HCT116 (cell line): ENCODE results near the gene TMEM126B. TPM values are rescaled to one million over a fixed set of nuclear protein-coding genes. Genes with fewer than 3 reads are reported as not detected.

Source experiments
- ATAC-seq: fragments of 200-7000 bp; cut with Tn5 transposase; 2 replicates; pipeline ENCODE4 v1.9.1; 2020; ENCODE audit warnings: mild to moderate bottlenecking, moderate library complexity
- BruUV-seq: library from RNA; stranded (reverse); fragments of 400-500 nt; replicated peaks from 2 replicates; lab custom pipeline; 2021; lab: Mats Ljungman, UMichigan
- CTCF ChIA-PET: fragments of 300-600 bp; sonication (Branson Sonifier 250); formaldehyde crosslinking; loops from one replicate; lab custom pipeline; 2021; ENCODE audit warnings: antibody characterized with exemption; lab: Charles Lee
- POLR2A ChIA-PET: fragments of 300-600, 350-600 bp; sonication (Branson Sonifier 250); formaldehyde crosslinking; loops from one replicate; lab custom pipeline; 2021; ENCODE audit warnings: antibody characterized with exemption; lab: Charles Lee
- RAD21 ChIA-PET, 2 experiments: fragments of 300-600 bp; sonication (Branson Sonifier 250); formaldehyde crosslinking; loops; one replicate each; lab custom pipeline; 2023; ENCODE audit warnings: low total read pairs in 2 of 2; ENCODE audit not compliant: uncharacterized antibody in 2 of 2, unreplicated experiment in 2 of 2, low non-redundant PET in 1 of 2; lab: Charles Lee
- DNase-seq: peaks from one replicate; pipeline ENCODE4 v3.0.0-alpha.2; 2010; ENCODE audit warnings: low read depth, low spot score
- H2AFZ ChIP-seq: fragments of 200-600 bp; shearing (Covaris generic), sonication (generic); 2 replicates; pipeline ENCODE4 v1.6.1; 2017; ENCODE audit warnings: low read depth, mixed run types, mixed read lengths, antibody characterized with exemption, low read length; ENCODE audit not compliant: poor library complexity, severe bottlenecking
- H3K27ac ChIP-seq: 2 replicates; pipeline ENCODE4 v1.5.1; 2012; ENCODE audit warnings: low read depth, low read length
- H3K27me3 ChIP-seq: fragments of 200-600 bp; sonication (generic); 2 replicates; pipeline ENCODE4 v1.6.1; 2016; ENCODE audit warnings: mixed run types, low read length, mixed read lengths; ENCODE audit not compliant: insufficient read depth
- H3K36me3 ChIP-seq, 2 experiments: fragments of 200-500 bp in 1 of 2; fragments of 200-600 bp in 1 of 2; sonication (Bioruptor generic) in 1 of 2; sonication (generic) in 1 of 2; 2 replicates each; pipeline versions ENCODE4 v1.5.1 to v1.6.1; 2014 to 2016; ENCODE audit warnings: low read length in 2 of 2, inconsistent platforms in 1 of 2, mixed read lengths in 1 of 2, mixed run types in 1 of 2; ENCODE audit not compliant: insufficient read depth in 2 of 2, control insufficient read depth in 1 of 2
- H3K4me1 ChIP-seq, 2 experiments: fragments of 200-600 bp in 1 of 2; sonication (generic) in 1 of 2; 2 replicates each; pipeline versions ENCODE4 v1.5.1 to v1.6.1; 2012 to 2017; ENCODE audit warnings: low read length in 2 of 2, inconsistent platforms in 1 of 2, mild to moderate bottlenecking in 1 of 2, mixed read lengths in 1 of 2, mixed run types in 1 of 2, moderate library complexity in 1 of 2; ENCODE audit not compliant: insufficient read depth in 2 of 2, control insufficient read depth in 1 of 2
- H3K4me2 ChIP-seq: fragments of 200-600 bp; sonication (generic); 2 replicates; pipeline ENCODE4 v1.6.1; 2017; ENCODE audit warnings: mixed run types, low read length, mixed read lengths
- H3K4me3 ChIP-seq, 2 experiments: fragments of 200-600 bp in 1 of 2; sonication (generic) in 1 of 2; replicated peaks in 1 of 2; 2 replicates each; pipeline ENCODE4 v1.5.1; 2011 to 2016; ENCODE audit warnings: low read length in 2 of 2, control low read depth in 1 of 2, low read depth in 1 of 2, mild to moderate bottlenecking in 1 of 2, mixed read lengths in 1 of 2, mixed run types in 1 of 2
- H3K79me2 ChIP-seq: fragments of 200-600 bp; sonication (generic); 2 replicates; pipeline ENCODE4 v1.6.1; 2017; ENCODE audit warnings: mild to moderate bottlenecking, mixed run types, low read length, moderate library complexity, mixed read lengths; ENCODE audit not compliant: insufficient read depth
- H3K9ac ChIP-seq: fragments of 200-600 bp; sonication (generic); 2 replicates; pipeline ENCODE4 v1.6.1; 2016; ENCODE audit warnings: low read length, mixed read lengths
- H3K9me2 ChIP-seq: fragments of 200-600 bp; sonication (generic), shearing (Covaris generic); 2 replicates; pipeline ENCODE4 v1.6.1; 2017; ENCODE audit warnings: mixed run types, mild to moderate bottlenecking, moderate library complexity; ENCODE audit not compliant: insufficient read depth
- H3K9me3 ChIP-seq, 2 experiments: fragments of 200-500 bp in 1 of 2; fragments of 200-600 bp in 1 of 2; sonication (Bioruptor generic) in 1 of 2; sonication (generic) in 1 of 2; 2 replicates each; pipeline ENCODE4 v1.6.1; 2014 to 2017; ENCODE audit warnings: low read length in 2 of 2, mixed read lengths in 2 of 2, inconsistent platforms in 1 of 2, low read depth in 1 of 2, mild to moderate bottlenecking in 1 of 2, mixed run types in 1 of 2, moderate library complexity in 1 of 2; ENCODE audit not compliant: control insufficient read depth in 1 of 2, insufficient read depth in 1 of 2
- H4K20me1 ChIP-seq: fragments of 200-600 bp; sonication (generic), shearing (Covaris generic); 2 replicates; pipeline ENCODE4 v1.6.1; 2017; ENCODE audit warnings: mixed run types, mild to moderate bottlenecking, moderate library complexity; ENCODE audit not compliant: insufficient read depth
- EGR1 ChIP-seq: IDR thresholded peaks from 2 replicates; pipeline ENCODE4 v1.6.1; 2012; ENCODE audit warnings: low read depth
- ELF1 ChIP-seq: IDR thresholded peaks from 2 replicates; pipeline ENCODE4 v1.6.1; 2012; ENCODE audit warnings: low read depth, borderline replicate concordance
- EZH2 ChIP-seq: fragments of 200-600 bp; sonication (generic); IDR thresholded peaks from 2 replicates; pipeline ENCODE4 v1.6.1; 2017; ENCODE audit warnings: antibody characterized with exemption, mixed run types
- FOSL1 ChIP-seq: IDR thresholded peaks from 2 replicates; pipeline ENCODE4 v1.6.1; 2012; ENCODE audit warnings: low read depth
- JUND ChIP-seq: IDR thresholded peaks from 2 replicates; pipeline ENCODE4 v1.6.1; 2012
- POLR2A ChIP-seq: IDR thresholded peaks from 2 replicates; pipeline ENCODE4 v1.7.0; 2011; ENCODE audit warnings: borderline replicate concordance; ENCODE audit not compliant: insufficient read depth, insufficient read length; ENCODE audit errors: extremely low read depth
- POLR2AphosphoS5 ChIP-seq: IDR thresholded peaks from 2 replicates; pipeline ENCODE4 v1.6.1; 2011; ENCODE audit warnings: mild to moderate bottlenecking, low read depth, low read length, moderate library complexity
- RAD21 ChIP-seq: IDR thresholded peaks from 2 replicates; pipeline ENCODE4 v1.6.1; 2012; ENCODE audit warnings: low read depth, mild to moderate bottlenecking
- SP1 ChIP-seq: IDR thresholded peaks from 2 replicates; pipeline ENCODE4 v1.6.1; 2012; ENCODE audit warnings: low read depth
- SRF ChIP-seq: IDR thresholded peaks from 2 replicates; pipeline ENCODE4 v1.6.1; 2012; ENCODE audit warnings: low read depth
- TCF7L2 ChIP-seq: IDR thresholded peaks from 2 replicates; pipeline ENCODE4 v1.7.0; 2011; ENCODE audit warnings: borderline replicate concordance, inconsistent platforms; ENCODE audit not compliant: insufficient read depth, insufficient read length; ENCODE audit errors: extremely low read depth
- intact Hi-C: fragments of 100-400 bp; cut with micrococcal nuclease; formaldehyde crosslinking; loops from 2 replicates; pipeline ENCODE4 v1.10.0; 2022
- total RNA-seq: library from RNA; stranded (reverse); gene quantifications from one replicate; pipeline ENCODE4 v1.2.1, GENCODE V29; 2021; ENCODE audit not compliant: unreplicated experiment
- TF ChIP-seq, protein P1 (sequence below): IDR thresholded peaks from 2 replicates; pipeline ENCODE4 v1.6.1; 2012; ENCODE audit warnings: low read depth
- TF ChIP-seq, protein P2 (sequence below): IDR thresholded peaks from 2 replicates; pipeline ENCODE4 v1.6.1; 2011; ENCODE audit warnings: mild to moderate bottlenecking, low read length, moderate library complexity; ENCODE audit not compliant: insufficient replicate concordance; ENCODE audit errors: extremely low read depth
- TF ChIP-seq, protein P3 (sequence below): IDR thresholded peaks from 2 replicates; pipeline ENCODE4 v1.6.1; 2012

Gene TMEM126B
- total RNA-seq, 1 experiment from 2014 or later: 49.0 TPM

DNA sequence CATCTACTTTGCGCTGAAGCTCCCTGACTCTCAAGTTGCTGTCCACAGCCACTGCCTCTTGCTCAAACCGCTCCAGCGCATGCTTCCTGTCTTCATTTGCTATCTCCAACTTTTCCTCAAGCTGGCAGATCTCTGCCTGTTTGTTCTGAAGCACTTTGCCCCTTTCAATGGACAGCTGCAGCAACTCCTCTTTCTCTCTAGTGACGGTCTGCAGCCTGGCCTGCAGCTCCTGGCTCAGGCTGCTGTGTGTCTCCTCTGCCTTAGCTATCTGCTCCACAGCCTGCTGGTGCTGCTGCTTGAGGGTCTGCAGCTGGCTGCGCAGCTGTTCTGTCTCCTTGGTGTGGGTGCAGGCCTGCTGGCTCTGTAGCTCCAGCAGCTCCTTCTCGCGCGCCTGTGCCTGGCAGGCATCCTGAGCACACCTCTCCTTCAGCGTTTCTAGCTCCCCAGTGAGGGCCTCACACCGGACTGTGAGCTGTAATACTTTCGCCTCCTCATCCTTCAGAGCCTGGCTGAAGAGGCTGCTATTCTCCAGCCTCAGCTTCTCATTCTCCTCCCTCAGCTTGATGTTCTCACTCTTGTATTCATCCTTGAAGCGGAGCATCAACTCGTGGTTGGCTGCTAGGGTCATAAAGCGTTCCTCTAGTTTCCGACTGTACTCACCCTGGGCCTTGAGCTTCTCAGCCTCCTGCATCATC, 56.9 kb downstream of the TMEM126B start:
- ChIA-PET RAD21 (no interaction called here), POLR2A (interaction anchor here (0.6 kb wide), 1 partner anchor 49 kb away, joined by 3 read pairs; no protein-coding TSS in a partner anchor), CTCF (interaction anchor here (1.1 kb wide), 1 partner anchor 10 kb away, joined by 4 read pairs; no protein-coding TSS in a partner anchor)
- Histone ChIP-seq H4K20me1 (no peaks in the 10 kb centered on the region), H3K79me2 (no peaks in the 10 kb centered on the region), H3K4me1 (no peaks in the 10 kb centered on the region), H2AFZ (no peak overlapping the region), H3K9me3 (no peaks in the 10 kb centered on the region), H3K9ac (no peak overlapping the region), H3K36me3 (no peaks in the 10 kb centered on the region), H3K4me3 (no peak overlapping the region), H3K27ac (no peak overlapping the region), H3K4me2 (no peak overlapping the region), H3K27me3 (no peaks in the 10 kb centered on the region)
- no TSS peak for BruUV-seq
- DNase-seq (no peak), ATAC-seq (no peak)
- intact Hi-C loops: no loop called here
- TF ChIP-seq FOSL1: no peak
- no peak for TF ChIP-seq EGR1
- TF ChIP-seq POLR2A: no peak
- no peak for TF ChIP-seq POLR2AphosphoS5
- TF ChIP-seq, all 23 proteins: peak for 0
- H3K9me2 ChIP-seq: no peaks in the 10 kb centered on the region

DNA sequence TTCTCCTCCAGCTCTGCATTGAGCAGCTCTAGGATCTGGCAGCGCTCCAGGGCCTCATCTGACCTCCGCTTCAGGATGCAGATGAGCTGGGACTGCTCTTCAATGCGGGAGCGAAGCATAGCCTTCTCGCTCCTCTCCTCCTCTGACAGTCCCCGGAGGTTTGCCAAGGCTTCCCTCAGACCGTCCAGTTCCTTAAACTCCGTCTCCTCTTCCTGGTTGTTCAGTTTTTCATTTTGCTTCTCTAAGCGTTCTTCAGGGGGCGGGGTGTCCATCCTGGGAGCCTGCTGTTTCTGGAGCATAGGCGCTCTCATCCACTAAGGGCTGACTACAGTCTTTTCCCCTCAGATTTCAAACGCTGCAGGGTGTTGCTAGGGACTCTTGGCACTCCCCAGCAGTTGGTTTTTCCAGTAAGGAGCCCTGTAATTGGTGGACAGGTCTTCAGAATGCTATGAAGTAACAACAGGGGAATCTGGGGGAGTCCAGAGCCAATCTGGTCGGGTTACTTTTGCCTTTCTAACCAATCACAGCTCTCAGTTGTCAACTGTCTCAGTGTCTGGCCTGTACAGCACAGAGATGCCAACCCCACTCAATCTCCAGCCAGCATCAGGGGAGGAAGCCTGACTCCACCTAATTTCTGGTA, 57.5 kb downstream of the TMEM126B start, which contains the start of gene CCDC89:
Gene CCDC89, minus strand, starts transcription at position 376 of the 640 bp plus-strand sequence. Its CDS starts 65 bp downstream, at position 311.
- ChIA-PET CTCF (interaction anchor here (1.1 kb wide), 1 partner anchor 9 kb away, joined by 4 read pairs; no protein-coding TSS in a partner anchor), POLR2A (no interaction called here), RAD21 (no interaction called here)
- no peaks in the 10 kb centered on the region for H3K9me3 ChIP-seq
- no peak within 1 kb of the TSS for H3K27ac ChIP-seq
- DNase-seq (no peak), ATAC-seq (peak; percentile 69)
- H3K79me2 ChIP-seq: no peaks in the 10 kb centered on the region
- no peaks in the 10 kb centered on the region for H3K9me2 ChIP-seq
- H3K27me3 ChIP-seq: no peaks in the 10 kb centered on the region
- H3K36me3 ChIP-seq: no peaks in the 10 kb centered on the region
- no peak within 1 kb of the TSS for H3K4me2 ChIP-seq
- no TSS peak for BruUV-seq
- intact Hi-C loops: no loop called here
- H3K4me3 ChIP-seq: no peak within 1 kb of the TSS
- H2AFZ ChIP-seq: no peak within 1 kb of the TSS
- no peaks in the 10 kb centered on the region for H4K20me1 ChIP-seq
- no peaks in the 10 kb centered on the region for H3K4me1 ChIP-seq
- no peak within 1 kb of the TSS for H3K9ac ChIP-seq
- TF ChIP-seq, protein P1, sequence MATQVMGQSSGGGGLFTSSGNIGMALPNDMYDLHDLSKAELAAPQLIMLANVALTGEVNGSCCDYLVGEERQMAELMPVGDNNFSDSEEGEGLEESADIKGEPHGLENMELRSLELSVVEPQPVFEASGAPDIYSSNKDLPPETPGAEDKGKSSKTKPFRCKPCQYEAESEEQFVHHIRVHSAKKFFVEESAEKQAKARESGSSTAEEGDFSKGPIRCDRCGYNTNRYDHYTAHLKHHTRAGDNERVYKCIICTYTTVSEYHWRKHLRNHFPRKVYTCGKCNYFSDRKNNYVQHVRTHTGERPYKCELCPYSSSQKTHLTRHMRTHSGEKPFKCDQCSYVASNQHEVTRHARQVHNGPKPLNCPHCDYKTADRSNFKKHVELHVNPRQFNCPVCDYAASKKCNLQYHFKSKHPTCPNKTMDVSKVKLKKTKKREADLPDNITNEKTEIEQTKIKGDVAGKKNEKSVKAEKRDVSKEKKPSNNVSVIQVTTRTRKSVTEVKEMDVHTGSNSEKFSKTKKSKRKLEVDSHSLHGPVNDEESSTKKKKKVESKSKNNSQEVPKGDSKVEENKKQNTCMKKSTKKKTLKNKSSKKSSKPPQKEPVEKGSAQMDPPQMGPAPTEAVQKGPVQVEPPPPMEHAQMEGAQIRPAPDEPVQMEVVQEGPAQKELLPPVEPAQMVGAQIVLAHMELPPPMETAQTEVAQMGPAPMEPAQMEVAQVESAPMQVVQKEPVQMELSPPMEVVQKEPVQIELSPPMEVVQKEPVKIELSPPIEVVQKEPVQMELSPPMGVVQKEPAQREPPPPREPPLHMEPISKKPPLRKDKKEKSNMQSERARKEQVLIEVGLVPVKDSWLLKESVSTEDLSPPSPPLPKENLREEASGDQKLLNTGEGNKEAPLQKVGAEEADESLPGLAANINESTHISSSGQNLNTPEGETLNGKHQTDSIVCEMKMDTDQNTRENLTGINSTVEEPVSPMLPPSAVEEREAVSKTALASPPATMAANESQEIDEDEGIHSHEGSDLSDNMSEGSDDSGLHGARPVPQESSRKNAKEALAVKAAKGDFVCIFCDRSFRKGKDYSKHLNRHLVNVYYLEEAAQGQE: no peak
- no peak for TF ChIP-seq EGR1
- no peak for TF ChIP-seq SRF
- no peak for TF ChIP-seq ELF1
- no peak for TF ChIP-seq SP1
- TF ChIP-seq RAD21: no peak
- TF ChIP-seq EZH2: no peak
- TF ChIP-seq, protein P2, sequence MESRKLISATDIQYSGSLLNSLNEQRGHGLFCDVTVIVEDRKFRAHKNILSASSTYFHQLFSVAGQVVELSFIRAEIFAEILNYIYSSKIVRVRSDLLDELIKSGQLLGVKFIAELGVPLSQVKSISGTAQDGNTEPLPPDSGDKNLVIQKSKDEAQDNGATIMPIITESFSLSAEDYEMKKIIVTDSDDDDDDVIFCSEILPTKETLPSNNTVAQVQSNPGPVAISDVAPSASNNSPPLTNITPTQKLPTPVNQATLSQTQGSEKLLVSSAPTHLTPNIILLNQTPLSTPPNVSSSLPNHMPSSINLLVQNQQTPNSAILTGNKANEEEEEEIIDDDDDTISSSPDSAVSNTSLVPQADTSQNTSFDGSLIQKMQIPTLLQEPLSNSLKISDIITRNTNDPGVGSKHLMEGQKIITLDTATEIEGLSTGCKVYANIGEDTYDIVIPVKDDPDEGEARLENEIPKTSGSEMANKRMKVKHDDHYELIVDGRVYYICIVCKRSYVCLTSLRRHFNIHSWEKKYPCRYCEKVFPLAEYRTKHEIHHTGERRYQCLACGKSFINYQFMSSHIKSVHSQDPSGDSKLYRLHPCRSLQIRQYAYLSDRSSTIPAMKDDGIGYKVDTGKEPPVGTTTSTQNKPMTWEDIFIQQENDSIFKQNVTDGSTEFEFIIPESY: no peak
- TF ChIP-seq JUND: no peak
- no peak for TF ChIP-seq TCF7L2
- TF ChIP-seq, protein P3, sequence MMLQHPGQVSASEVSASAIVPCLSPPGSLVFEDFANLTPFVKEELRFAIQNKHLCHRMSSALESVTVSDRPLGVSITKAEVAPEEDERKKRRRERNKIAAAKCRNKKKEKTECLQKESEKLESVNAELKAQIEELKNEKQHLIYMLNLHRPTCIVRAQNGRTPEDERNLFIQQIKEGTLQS: no peak
- no peak for TF ChIP-seq FOSL1
